ENCODE data around the gene SUGCT.

SUGCT gene

GRCh38 chr7:40682696-40683095 lies 547.9 kb downstream of the SUGCT start:
- Histone ChIP-seq H3K4me2 (ENCODE audit: low read depth, low read length) (no peak overlapping the region), H3K27ac (ENCODE audit: low read length) (no peak overlapping the region), H2AFZ (ENCODE audit: low read length) (no peak overlapping the region), H3K27me3 (replicated peaks; ENCODE audit: insufficient read depth, low read length) (no peaks in the 10 kb centered on the region), H3K9me3 (replicated peaks; ENCODE audit: insufficient read depth, low read length) (no peaks in the 10 kb centered on the region), H3K79me2 (ENCODE audit: low read length) (no peaks in the 10 kb centered on the region), H3K9me2 (replicated peaks; ENCODE audit: insufficient read depth, low read length) (no peaks in the 10 kb centered on the region), H3K4me1 (ENCODE audit: low read length) (no peaks in the 10 kb centered on the region), H3K4me3 (ENCODE audit: low read length) (no peak overlapping the region), H4K20me1 (ENCODE audit: insufficient read depth, low read length) (no peaks in the 10 kb centered on the region), H3K36me3 (replicated peaks; ENCODE audit: insufficient read depth, low read length) (no peaks in the 10 kb centered on the region), H3F3A (ENCODE audit: insufficient read depth, low read length) (no peaks in the 10 kb centered on the region), H3K9ac (ENCODE audit: low read length) (no peak overlapping the region)
- DNase-seq: no peak
- TF ChIP-seq EZH2 (optimal IDR thresholded peaks at IDR 0.05; ENCODE audit: low read depth, low read length) (no peak), EZH2phosphoT487 (IDR thresholded peaks at IDR 0.05; ENCODE audit: low read length) (no peak), CTCF (IDR thresholded peaks at IDR 0.05; ENCODE audit: low read length) (no peak)

GRCh38 chr7:40694026-40694809 lies 559.4 kb downstream of the SUGCT start:
- Histone ChIP-seq H3K36me3 (replicated peaks; ENCODE audit: insufficient read depth, low read length) (no peaks in the 10 kb centered on the region), H3K4me2 (ENCODE audit: low read depth, low read length) (peak overlapping the region; percentile 62), H3K9ac (ENCODE audit: low read length) (no peak overlapping the region), H3K27ac (ENCODE audit: low read length) (peak overlapping the region; percentile 73), H3K27me3 (replicated peaks; ENCODE audit: insufficient read depth, low read length) (no peaks in the 10 kb centered on the region), H3F3A (ENCODE audit: insufficient read depth, low read length) (peaks cover 11% of the 10 kb centered on the region), H2AFZ (ENCODE audit: low read length) (0 out of 2 replicates have a peak overlapping the region, but pooled peaks have one; percentile 5), H3K79me2 (ENCODE audit: low read length) (no peaks in the 10 kb centered on the region), H3K4me1 (ENCODE audit: low read length) (peaks cover 20% of the 10 kb centered on the region), H4K20me1 (ENCODE audit: insufficient read depth, low read length) (no peaks in the 10 kb centered on the region), H3K9me2 (replicated peaks; ENCODE audit: insufficient read depth, low read length) (no peaks in the 10 kb centered on the region), H3K9me3 (replicated peaks; ENCODE audit: insufficient read depth, low read length) (no peaks in the 10 kb centered on the region), H3K4me3 (ENCODE audit: low read length) (peak overlapping the region; percentile 18; the same call in 1 of the 2 replicates)
- peak; percentile 91 for DNase-seq
- TF ChIP-seq CTCF (IDR thresholded peaks at IDR 0.05; ENCODE audit: low read length) (no peak), EZH2 (optimal IDR thresholded peaks at IDR 0.05; ENCODE audit: low read depth, low read length) (no peak), EZH2phosphoT487 (IDR thresholded peaks at IDR 0.05; ENCODE audit: low read length) (no peak)

GRCh38 chr7:40694991-40695390 lies 560.2 kb downstream of the SUGCT start:
- no peaks in the 10 kb centered on the region for H4K20me1 ChIP-seq (ENCODE audit: insufficient read depth, low read length)
- no peaks in the 10 kb centered on the region for H3K9me3 ChIP-seq (replicated peaks; ENCODE audit: insufficient read depth, low read length)
- peak overlapping the region; percentile 24 for H3K4me2 ChIP-seq (ENCODE audit: low read depth, low read length)

More at GRCh38 chr7:40694991-40695390, 560.2 kb downstream of the SUGCT start:
- no peaks in the 10 kb centered on the region for H3K27me3 ChIP-seq (replicated peaks; ENCODE audit: insufficient read depth, low read length)
- peak overlapping the region; percentile 73; the same call in 1 of the 2 replicates for H3K27ac ChIP-seq (ENCODE audit: low read length)
- H3K36me3 ChIP-seq (replicated peaks; ENCODE audit: insufficient read depth, low read length): no peaks in the 10 kb centered on the region
- H2AFZ ChIP-seq (ENCODE audit: low read length): no peak overlapping the region
- TF ChIP-seq EZH2phosphoT487 (IDR thresholded peaks at IDR 0.05; ENCODE audit: low read length) (no peak), EZH2 (optimal IDR thresholded peaks at IDR 0.05; ENCODE audit: low read depth, low read length) (no peak), CTCF (IDR thresholded peaks at IDR 0.05; ENCODE audit: low read length) (no peak)
- no peaks in the 10 kb centered on the region for H3K79me2 ChIP-seq (ENCODE audit: low read length)
- H3K9ac ChIP-seq (ENCODE audit: low read length): no peak overlapping the region
- no peaks in the 10 kb centered on the region for H3K9me2 ChIP-seq (replicated peaks; ENCODE audit: insufficient read depth, low read length)
- H3K4me1 ChIP-seq (ENCODE audit: low read length): peaks cover 20% of the 10 kb centered on the region
- no peak overlapping the region for H3K4me3 ChIP-seq (ENCODE audit: low read length)
- DNase-seq: no peak
- peaks cover 11% of the 10 kb centered on the region for H3F3A ChIP-seq (ENCODE audit: insufficient read depth, low read length)
